ENCODE data around the gene DNMT3A.

DNMT3A gene

DNA sequence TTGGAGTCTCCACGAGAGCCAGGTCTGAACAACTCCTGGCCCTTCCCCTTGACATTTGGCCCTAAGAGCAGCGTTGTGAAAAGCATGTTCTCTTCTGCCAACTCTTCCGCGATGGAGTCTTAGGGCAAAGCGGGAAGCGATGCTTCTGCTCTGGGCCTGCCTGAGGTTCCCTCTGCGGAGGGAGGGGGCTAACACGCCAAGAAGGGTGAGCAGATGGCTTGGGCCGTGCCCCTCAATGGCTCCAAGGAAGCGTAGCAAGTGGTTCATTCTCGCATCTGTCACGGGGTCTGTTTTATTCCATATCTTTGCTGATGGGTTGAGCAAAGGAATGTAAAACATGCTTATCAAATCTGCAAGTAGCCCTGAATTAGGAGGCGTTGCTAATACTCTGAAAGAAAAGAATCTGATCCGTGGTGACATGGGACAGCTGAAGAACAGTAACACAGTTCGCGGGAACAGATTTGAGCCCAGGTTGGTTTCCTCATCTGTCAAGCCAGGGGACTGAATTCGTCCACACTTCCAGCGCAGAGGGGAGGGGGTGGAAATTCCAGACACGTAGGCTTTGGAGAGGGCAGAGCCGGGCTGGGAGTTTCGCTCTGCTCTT lies 38.0 kb downstream of the DNMT3A start:
- ATAC-seq: no peak

DNA sequence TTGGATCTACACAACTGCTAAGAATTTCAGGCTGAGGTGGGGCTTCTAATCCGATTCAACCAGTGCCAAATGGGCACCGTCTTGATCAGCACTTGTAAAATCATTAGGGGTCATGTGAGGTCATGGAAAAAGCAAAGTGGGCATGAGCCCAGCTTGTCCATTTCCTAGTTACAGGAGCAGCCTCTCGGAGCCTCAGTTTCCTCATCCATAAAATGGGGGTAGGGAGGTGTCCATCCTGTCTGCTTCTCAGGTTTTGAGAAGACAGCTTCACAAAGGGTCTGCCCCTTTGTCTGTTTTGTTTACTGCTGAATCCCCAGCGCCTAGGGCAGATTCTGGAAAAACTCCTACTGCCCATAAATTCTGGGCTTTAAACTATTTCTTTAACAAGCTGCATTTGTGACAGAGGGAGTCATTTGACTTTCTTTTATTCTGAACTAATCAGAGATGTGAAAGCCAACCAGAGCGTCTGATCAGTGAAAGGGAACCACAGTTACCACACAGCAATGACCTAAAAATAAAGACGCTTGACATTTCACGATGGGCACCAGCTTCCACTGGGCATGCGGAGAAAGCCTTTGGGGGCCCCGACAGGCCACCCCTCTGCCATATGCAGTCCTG lies 38.9 kb downstream of the DNMT3A start:
- ATAC-seq: no peak

GRCh38 chr2:25301453-25302352 lies 40.0 kb downstream of the DNMT3A start:
- peak; percentile 97 to 98 for ATAC-seq

DNA sequence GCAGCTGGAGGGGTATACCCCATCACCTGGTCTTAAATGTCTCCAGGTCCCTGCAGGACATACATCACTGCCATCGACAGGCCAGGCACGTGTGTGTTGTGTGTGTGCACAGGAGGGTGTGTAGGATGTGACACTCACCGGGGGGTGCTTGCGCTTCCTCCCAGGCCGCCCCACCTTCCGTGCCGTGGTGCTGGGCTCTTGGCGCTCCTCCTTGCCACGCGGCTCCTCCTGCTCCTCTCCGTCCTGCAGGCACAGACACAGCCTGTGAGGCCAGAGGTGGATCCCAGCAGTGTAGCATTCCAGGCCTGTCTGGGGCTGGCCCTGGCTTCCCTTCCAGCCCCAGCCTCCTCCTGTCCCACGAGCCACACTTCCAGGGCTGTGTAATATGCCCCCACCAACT lies 41.7 kb downstream of the DNMT3A start:
- ATAC-seq: no peak

DNA sequence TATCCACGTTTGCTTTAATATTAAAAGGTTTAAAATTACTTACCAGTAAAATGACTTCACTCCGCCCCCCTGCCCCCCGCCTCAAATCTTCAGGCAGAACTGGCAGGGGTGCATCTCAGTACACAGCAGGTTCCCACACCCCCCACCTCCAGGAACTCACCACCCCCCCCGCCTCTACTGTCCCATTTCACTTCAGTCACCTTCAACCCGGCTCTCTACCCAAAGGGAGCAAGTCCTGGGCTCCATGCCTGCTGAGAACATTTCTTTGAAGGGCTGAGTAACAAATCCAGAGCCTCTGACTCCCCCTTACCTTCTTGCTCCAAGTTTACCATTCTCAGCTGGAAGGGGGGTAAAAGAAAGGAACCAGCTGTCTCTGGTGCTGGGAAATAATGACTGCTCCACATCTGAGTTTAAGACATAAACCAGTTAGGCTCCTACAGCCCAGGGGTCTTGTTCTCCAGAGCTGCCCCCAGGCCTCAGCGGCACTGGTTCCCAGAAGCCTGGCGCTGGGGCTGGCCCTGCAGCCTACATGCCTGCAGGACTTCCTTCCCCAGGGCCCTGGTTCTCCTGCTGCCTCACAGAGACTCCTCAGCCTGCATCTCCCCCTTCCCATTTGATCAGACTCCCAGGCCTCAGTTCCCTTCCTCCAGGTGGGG lies 42.8 kb downstream of the DNMT3A start:
- no peak for ATAC-seq

- no peak for ATAC-seq
Measured at GRCh38 chr2:25297738-25298137, 44.0 kb downstream of the DNMT3A start.

DNA sequence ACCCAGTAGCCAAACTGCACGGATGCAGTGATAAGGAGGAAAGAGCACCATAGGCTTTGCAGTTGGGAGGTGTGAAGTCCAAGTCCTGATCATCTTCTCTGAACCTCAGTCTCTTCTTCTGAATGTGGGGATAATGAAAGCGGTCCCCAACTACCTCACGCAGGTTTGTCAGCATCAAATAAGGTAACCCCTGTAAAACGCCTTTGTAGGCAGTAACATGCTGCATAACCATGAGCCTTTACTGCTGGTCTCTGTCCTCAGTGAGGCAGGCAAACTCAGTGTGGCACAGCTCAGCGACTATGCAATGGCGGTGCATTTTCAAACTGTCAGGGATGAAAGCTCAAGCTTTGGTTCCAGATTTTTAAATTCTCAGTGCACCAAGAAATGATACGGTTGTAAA lies 46.1 kb downstream of the DNMT3A start:
- no peak for ATAC-seq

DNA sequence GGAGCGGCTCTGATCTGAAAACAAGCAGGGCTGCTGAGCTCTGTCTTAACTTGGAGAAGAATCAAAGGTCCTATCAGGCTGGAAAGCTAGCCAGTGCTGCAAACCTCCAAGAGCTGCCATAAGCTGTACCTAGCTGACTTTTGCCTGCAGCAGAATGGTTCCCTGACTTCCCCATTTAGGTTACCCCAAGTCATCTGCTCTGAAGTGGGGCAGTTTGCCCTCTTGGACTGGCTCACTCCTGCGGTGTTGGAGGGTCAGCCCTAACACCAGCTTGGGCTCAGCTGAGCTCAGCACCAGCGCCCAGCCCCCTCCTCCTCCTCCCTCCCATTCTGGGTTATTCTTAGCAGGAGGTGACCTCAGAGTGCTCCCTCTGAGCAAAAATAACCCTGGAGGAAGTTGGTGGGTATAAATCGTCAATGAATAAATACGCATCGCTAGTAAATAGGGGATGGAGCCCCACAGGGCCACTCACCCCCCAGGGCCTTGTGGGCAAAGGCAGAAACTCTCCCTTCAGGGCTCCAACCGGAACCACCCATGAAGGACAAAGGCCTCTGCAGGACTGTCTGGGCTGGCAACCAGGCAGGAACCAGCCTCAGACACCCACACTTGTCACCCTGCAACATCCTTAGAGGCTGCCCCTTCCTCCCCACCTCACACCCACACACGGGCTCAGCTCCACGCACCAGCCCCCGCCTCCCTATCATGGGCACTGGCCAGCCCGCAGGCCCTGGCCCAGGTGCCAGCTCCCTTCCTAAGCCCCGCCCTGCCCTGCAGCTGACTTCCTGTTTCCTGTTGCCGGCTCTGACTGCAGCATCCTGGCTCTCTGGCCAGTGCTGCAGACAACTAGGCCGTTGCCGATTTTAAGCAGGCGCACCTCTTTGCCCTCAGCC lies 46.9 kb downstream of the DNMT3A start:
- ATAC-seq: peak; percentile 89 to 90

GRCh38 chr2:25293958-25294562 lies 47.7 kb downstream of the DNMT3A start:
- peak; percentile 28 to 40 for ATAC-seq

GRCh38 chr2:25293145-25293544 lies 48.6 kb downstream of the DNMT3A start:
- ATAC-seq: no peak

- ATAC-seq: no peak
Measured at GRCh38 chr2:25292408-25292807, 49.3 kb downstream of the DNMT3A start.

- ATAC-seq: no peak
Measured at GRCh38 chr2:25290811-25291495, 50.8 kb downstream of the DNMT3A start.

- ATAC-seq: no peak
Measured at GRCh38 chr2:25286723-25287483, 54.8 kb downstream of the DNMT3A start.

- ATAC-seq: peak; percentile 100
Measured at GRCh38 chr2:25286025-25286400, 55.7 kb downstream of the DNMT3A start.

GRCh38 chr2:25285265-25286024 lies 56.3 kb downstream of the DNMT3A start:
- no peak for ATAC-seq

DNA sequence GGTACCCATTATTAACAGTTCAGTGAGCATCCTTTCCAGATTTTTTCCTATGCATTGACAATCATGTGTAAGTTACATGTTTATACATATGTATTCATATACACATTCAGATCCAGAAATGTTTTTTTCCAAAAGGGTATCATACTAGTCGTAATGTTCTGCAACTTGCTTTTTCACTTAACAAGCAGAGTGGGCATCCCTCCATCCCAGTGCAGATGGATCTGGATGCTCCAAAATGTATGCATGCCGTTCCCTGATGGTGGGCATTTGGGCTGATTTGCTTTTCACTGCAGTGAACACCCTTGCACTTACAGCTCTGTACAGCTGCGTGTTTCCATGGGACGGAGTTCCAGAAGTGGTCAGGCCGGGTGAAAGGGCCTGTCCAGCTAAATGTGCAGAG lies 57.0 kb downstream of the DNMT3A start:
- ATAC-seq: no peak

GRCh38 chr2:25283921-25284320 lies 57.8 kb downstream of the DNMT3A start:
- no peak for ATAC-seq

DNA sequence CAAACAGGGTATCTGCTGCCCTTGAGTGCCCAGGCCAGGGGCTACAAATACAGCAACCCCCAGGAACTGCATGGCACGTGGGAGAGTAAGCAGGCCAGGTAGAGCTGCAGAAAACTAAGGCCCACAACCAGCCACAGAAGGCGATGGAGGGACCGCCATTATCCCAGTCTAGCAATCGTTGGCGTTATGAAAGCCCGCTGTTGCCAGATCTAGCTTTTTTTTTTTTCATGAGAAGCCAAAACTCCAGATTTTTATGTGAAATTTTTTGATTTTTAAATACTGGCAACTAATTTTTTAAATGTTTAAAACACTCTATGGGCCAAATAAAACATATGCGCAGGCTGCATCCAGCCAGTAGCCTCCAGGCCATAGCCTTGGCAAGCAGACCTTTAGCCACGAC lies 59.8 kb downstream of the DNMT3A start:
- ATAC-seq: no peak

- ATAC-seq: no peak
Measured at GRCh38 chr2:25281522-25281921, 60.2 kb downstream of the DNMT3A start.
